ENCODE data around the gene ZBED4. TPM values are rescaled to one million over a fixed set of nuclear protein-coding genes. Genes with fewer than 3 reads are reported as not detected.

Gene ZBED4
- total RNA-seq, 1 experiment from 2014 or later, result 21.6 TPM

DNA sequence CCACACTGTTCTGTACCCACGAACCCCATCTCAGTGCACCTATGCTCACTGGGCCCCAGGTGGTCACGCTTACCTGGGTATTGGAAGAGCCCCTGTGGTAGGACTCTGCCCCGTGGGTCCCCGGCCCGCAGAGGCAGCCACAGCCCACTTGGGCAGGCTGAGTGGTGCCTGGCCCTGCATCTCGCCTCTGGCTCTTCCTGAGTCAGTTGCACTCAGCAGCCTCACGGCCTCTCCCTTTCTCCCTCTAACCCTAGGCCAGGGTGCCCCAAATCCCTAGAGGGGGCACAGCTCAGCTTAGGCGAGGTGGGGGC, 74.5 kb downstream of the ZBED4 start (continued):
- TF ChIP-seq ZBTB33 (IDR thresholded peaks at IDR 0.05; ENCODE audit: extremely low read depth, insufficient replicate concordance, low read length) (no peak), ZNF274 (IDR thresholded peaks at IDR 0.05; ENCODE audit: low read depth, low read length) (no peak), YY1 (IDR thresholded peaks at IDR 0.05; ENCODE audit: extremely low read depth, insufficient replicate concordance, low read depth, low read length) (no peak), MAX (IDR thresholded peaks at IDR 0.05) (no peak), SIN3A (IDR thresholded peaks at IDR 0.05; ENCODE audit: low read depth) (no peak), EGR1 (IDR thresholded peaks at IDR 0.05; ENCODE audit: low read depth) (no peak)
- TF ChIP-seq, protein P1, sequence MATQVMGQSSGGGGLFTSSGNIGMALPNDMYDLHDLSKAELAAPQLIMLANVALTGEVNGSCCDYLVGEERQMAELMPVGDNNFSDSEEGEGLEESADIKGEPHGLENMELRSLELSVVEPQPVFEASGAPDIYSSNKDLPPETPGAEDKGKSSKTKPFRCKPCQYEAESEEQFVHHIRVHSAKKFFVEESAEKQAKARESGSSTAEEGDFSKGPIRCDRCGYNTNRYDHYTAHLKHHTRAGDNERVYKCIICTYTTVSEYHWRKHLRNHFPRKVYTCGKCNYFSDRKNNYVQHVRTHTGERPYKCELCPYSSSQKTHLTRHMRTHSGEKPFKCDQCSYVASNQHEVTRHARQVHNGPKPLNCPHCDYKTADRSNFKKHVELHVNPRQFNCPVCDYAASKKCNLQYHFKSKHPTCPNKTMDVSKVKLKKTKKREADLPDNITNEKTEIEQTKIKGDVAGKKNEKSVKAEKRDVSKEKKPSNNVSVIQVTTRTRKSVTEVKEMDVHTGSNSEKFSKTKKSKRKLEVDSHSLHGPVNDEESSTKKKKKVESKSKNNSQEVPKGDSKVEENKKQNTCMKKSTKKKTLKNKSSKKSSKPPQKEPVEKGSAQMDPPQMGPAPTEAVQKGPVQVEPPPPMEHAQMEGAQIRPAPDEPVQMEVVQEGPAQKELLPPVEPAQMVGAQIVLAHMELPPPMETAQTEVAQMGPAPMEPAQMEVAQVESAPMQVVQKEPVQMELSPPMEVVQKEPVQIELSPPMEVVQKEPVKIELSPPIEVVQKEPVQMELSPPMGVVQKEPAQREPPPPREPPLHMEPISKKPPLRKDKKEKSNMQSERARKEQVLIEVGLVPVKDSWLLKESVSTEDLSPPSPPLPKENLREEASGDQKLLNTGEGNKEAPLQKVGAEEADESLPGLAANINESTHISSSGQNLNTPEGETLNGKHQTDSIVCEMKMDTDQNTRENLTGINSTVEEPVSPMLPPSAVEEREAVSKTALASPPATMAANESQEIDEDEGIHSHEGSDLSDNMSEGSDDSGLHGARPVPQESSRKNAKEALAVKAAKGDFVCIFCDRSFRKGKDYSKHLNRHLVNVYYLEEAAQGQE (IDR thresholded peaks at IDR 0.05; ENCODE audit: low read depth), result no peak

GRCh38 chr22:49928555-49929210, 75.0 kb downstream of the ZBED4 start:
- ChIA-PET POLR2A (no interaction called here), RAD21 (ENCODE audit: low non-redundant PET in 1 of 2, low total read pairs in 2 of 2, uncharacterized antibody in 2 of 2, unreplicated experiment in 2 of 2) (no interaction called here), CTCF (interaction anchor here (2.3 kb wide), 1 partner anchor 102 kb away, joined by 8 read pairs; no protein-coding TSS in a partner anchor)
- no peak for DNase-seq (ENCODE audit: low read depth, low spot score)
- H3K9ac ChIP-seq (ENCODE audit: low read length), result no peak overlapping the region
- intact Hi-C loops (cut with micrococcal nuclease), result no loop called here
- TF ChIP-seq FOSL1 (IDR thresholded peaks at IDR 0.05; ENCODE audit: low read depth), result no peak
- TF ChIP-seq EGR1 (IDR thresholded peaks at IDR 0.05; ENCODE audit: low read depth), result no peak
- TF ChIP-seq MAX (IDR thresholded peaks at IDR 0.05), result no peak
- no peak for TF ChIP-seq SRF (IDR thresholded peaks at IDR 0.05; ENCODE audit: low read depth)
- TF ChIP-seq RAD21 (IDR thresholded peaks at IDR 0.05; ENCODE audit: low read depth), result no peak
- H3K27me3 ChIP-seq (ENCODE audit: insufficient read depth, low read length), result no peaks in the 10 kb centered on the region
- ATAC-seq, result no peak
- no peaks in the 10 kb centered on the region for H3K36me3 ChIP-seq (ENCODE audit: control insufficient read depth in 1 of 2, insufficient read depth in 2 of 2, low read length in 2 of 2)
- no peaks in the 10 kb centered on the region for H4K20me1 ChIP-seq (ENCODE audit: insufficient read depth)
- H2AFZ ChIP-seq (ENCODE audit: low read depth, low read length, poor library complexity, severe bottlenecking), result no peak overlapping the region
- no peaks in the 10 kb centered on the region for H3K79me2 ChIP-seq (ENCODE audit: insufficient read depth, low read length)
- no peak overlapping the region for H3K4me2 ChIP-seq (ENCODE audit: low read length)
- peaks cover 9 to 26% of the 10 kb centered on the region in 2 experiments; a peak in 3 of 4 replicates for H3K4me1 ChIP-seq (ENCODE audit: control insufficient read depth in 1 of 2, insufficient read depth in 2 of 2, low read length in 2 of 2)
- no peaks in the 10 kb centered on the region for H3K9me2 ChIP-seq (ENCODE audit: insufficient read depth)
- no peak overlapping the region for H3K4me3 ChIP-seq (replicated peaks in 1 of 2; ENCODE audit: low read depth in 1 of 2, low read length in 2 of 2)
- H3K9me3 ChIP-seq (ENCODE audit: control insufficient read depth in 1 of 2, insufficient read depth in 1 of 2, low read depth in 1 of 2, low read length in 2 of 2), result no peaks in the 10 kb centered on the region
- BruUV-seq (replicated peaks), result no TSS peak
- no peak overlapping the region for H3K27ac ChIP-seq (ENCODE audit: low read depth, low read length)
